Measurements from ENCODE around the gene P3R3URF.

DNA sequence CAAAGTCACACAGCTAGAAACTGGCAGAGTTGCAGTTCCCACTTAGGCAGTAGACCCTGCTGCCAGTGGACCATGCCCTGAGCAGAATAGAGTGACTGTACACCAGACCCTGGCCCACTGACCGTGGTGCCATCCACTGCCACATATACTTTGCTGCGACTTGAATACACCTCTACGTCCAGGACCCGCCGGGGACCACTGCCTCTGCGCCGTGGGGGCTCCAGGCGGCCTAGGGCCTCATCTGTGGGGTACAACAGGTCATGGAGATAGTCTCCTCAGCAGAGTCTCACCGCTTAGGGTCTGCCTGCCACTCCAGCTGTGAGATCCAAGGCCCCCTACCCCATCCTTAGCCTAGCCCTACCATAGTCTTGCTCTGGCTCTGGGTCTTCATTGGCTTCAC lies 20.3 kb upstream of the P3R3URF start:
- TF ChIP-seq ZNF274 (IDR thresholded peaks at IDR 0.05; ENCODE audit: low read depth, low read length) (no peak), YY1 (IDR thresholded peaks at IDR 0.05; ENCODE audit: insufficient read depth, insufficient read length) (no peak)
